ENCODE measurements around the gene ZNF512B.

DNA sequence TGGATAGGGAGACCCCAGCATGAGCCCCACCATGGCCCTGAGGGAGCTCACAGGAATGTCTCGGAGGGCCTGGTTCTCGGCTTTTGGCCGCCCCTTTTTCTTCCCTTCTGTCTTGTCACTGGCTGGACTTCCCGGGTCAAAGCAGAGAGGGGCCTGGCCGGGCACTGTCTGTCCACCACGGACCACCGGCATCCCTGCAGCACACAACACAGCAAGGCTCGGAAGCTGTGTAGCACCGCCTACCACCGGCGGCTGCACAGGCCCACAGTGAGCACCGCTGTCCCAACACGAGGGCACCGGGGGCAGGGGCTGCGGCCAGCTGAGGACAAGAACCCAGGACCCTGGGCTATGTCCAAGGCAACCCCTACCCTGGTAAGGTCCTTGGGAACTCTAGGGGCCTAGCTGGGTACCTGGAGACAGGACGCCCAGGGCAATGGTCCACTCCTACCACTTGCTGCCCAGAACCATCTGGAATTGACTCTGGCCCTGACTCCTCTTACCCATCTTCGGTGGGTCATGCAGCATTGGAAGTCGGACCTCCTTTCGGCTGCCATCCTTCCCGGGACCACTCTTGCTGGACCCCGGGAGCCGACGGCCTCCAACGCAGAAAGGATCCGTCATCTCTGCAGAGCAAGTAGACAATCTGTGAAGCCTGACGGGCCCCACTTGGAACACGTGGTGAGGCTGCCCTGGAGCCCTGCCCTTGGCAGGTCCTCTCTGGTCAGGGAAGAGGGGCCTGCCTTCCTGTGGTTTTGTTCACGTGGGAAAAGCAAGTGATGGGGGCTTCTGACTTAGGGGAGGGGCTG lies 2.2 kb downstream of the ZNF512B start:
- TF ChIP-seq, protein P1, sequence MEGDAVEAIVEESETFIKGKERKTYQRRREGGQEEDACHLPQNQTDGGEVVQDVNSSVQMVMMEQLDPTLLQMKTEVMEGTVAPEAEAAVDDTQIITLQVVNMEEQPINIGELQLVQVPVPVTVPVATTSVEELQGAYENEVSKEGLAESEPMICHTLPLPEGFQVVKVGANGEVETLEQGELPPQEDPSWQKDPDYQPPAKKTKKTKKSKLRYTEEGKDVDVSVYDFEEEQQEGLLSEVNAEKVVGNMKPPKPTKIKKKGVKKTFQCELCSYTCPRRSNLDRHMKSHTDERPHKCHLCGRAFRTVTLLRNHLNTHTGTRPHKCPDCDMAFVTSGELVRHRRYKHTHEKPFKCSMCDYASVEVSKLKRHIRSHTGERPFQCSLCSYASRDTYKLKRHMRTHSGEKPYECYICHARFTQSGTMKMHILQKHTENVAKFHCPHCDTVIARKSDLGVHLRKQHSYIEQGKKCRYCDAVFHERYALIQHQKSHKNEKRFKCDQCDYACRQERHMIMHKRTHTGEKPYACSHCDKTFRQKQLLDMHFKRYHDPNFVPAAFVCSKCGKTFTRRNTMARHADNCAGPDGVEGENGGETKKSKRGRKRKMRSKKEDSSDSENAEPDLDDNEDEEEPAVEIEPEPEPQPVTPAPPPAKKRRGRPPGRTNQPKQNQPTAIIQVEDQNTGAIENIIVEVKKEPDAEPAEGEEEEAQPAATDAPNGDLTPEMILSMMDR (IDR thresholded peaks at IDR 0.05) = no peak
- TF ChIP-seq POLR2A (IDR thresholded peaks at IDR 0.05) (no peak), EP300 (IDR thresholded peaks at IDR 0.05) (no peak)

Data from ovary (tissue), 3 donors.